Measurements from ENCODE around the gene RAB33A. TPM values are rescaled to one million over a fixed set of nuclear protein-coding genes. Genes with fewer than 3 reads are reported as not detected.
A peak's percentile ranks its signal among the peaks of the same experiment; 100 is the strongest.

The RAB33A gene
- total RNA-seq, 1 donor from 2014 or later: 1.7 TPM

DNA sequence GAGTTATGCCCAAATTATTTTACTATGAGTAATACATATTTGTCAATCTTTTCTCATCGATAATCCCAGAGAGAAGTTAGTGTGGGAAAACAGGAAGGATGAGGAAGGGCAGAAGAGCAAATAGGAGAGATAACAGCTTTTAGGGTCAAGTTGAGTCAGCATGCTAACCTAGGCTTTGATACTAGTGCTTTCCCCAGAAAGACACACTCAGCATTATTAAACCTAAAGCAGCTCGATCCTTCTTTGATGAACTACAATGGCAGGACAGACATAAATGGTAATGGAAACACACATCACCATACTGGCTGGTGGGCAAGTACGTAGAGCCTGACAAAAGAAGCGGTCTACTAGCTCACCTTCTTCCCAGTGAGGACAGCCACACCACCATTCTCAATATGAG, 26.6 kb upstream of the RAB33A start:
- TF ChIP-seq, protein P1, sequence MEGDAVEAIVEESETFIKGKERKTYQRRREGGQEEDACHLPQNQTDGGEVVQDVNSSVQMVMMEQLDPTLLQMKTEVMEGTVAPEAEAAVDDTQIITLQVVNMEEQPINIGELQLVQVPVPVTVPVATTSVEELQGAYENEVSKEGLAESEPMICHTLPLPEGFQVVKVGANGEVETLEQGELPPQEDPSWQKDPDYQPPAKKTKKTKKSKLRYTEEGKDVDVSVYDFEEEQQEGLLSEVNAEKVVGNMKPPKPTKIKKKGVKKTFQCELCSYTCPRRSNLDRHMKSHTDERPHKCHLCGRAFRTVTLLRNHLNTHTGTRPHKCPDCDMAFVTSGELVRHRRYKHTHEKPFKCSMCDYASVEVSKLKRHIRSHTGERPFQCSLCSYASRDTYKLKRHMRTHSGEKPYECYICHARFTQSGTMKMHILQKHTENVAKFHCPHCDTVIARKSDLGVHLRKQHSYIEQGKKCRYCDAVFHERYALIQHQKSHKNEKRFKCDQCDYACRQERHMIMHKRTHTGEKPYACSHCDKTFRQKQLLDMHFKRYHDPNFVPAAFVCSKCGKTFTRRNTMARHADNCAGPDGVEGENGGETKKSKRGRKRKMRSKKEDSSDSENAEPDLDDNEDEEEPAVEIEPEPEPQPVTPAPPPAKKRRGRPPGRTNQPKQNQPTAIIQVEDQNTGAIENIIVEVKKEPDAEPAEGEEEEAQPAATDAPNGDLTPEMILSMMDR (IDR thresholded peaks at IDR 0.05; ENCODE audit: insufficient read depth, low read depth, low read length): no peak
- TF ChIP-seq EZH2 (IDR thresholded peaks at IDR 0.05; ENCODE audit: insufficient read depth, low read length): no peak
- H4K20me1 ChIP-seq (ENCODE audit: insufficient read depth, low read length): no peaks in the 10 kb centered on the region
- no peak overlapping the region for H3K4me3 ChIP-seq (ENCODE audit: insufficient read depth, low read depth, low read length)
- DNase-seq (ENCODE audit: low read depth) (no peak), FAIRE-seq (peak; percentile 9)
- no peaks in the 10 kb centered on the region for H3K27me3 ChIP-seq (ENCODE audit: insufficient read depth, low read length)
- H3K4me3 Mint-ChIP-seq (ENCODE audit: unreplicated experiment): no peak overlapping the region
- H3K79me2 ChIP-seq (ENCODE audit: insufficient read depth, low read length): no peaks in the 10 kb centered on the region
- peaks cover 10% of the 10 kb centered on the region for H3K36me3 Mint-ChIP-seq (ENCODE audit: low read depth, unreplicated experiment)
- H3K36me3 ChIP-seq (ENCODE audit: insufficient read depth, low read length): peaks cover 8% of the 10 kb centered on the region
- no peaks in the 10 kb centered on the region for H3K9me3 Mint-ChIP-seq (ENCODE audit: unreplicated experiment)
- no peak overlapping the region for H3K9ac ChIP-seq (ENCODE audit: low read length)
- H2AFZ ChIP-seq (ENCODE audit: low read depth, low read length): no peak overlapping the region
- H3K27me3 Mint-ChIP-seq (ENCODE audit: low read depth, unreplicated experiment): no peaks in the 10 kb centered on the region
- no peaks in the 10 kb centered on the region for H3K4me1 ChIP-seq (ENCODE audit: insufficient read depth, low read length)
- H3K4me1 Mint-ChIP-seq (ENCODE audit: low read depth, unreplicated experiment): peaks cover 4% of the 10 kb centered on the region
- no peak overlapping the region for H3K27ac Mint-ChIP-seq (ENCODE audit: unreplicated experiment)
- no peak overlapping the region for H3K27ac ChIP-seq (ENCODE audit: low read depth, low read length)
- no peak overlapping the region for H3K4me2 ChIP-seq (ENCODE audit: low read length)
- no peaks in the 10 kb centered on the region for H3K9me3 ChIP-seq (ENCODE audit: insufficient read depth, low read depth, low read length)

DNA sequence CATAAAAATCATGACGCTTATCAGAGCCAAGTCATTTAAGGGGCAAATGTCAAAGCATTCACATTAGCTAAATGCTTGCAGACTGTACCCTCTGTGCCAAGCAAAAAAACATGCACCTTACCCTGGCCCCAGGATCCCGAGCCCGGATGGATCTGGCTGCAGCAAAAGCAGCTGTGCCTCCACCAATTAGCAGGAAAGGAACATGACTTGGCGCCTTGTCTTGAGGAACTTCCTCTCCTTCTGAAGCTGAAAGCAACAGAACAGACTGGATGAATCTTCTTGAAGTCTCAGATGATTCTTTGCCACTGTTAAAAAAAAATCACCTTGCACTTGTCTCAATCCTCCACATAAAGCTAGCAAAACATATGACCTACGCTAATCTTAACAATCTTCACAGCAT, 24.1 kb upstream of the RAB33A start:
- Histone ChIP-seq H3K79me2 (ENCODE audit: insufficient read depth, low read length) (no peaks in the 10 kb centered on the region), H2AFZ (ENCODE audit: low read depth, low read length) (no peak overlapping the region), H3K9ac (ENCODE audit: low read length) (no peak overlapping the region), H3K27ac (ENCODE audit: low read depth, low read length) (no peak overlapping the region), H3K27me3 (ENCODE audit: insufficient read depth, low read length) (no peaks in the 10 kb centered on the region), H4K20me1 (ENCODE audit: insufficient read depth, low read length) (no peaks in the 10 kb centered on the region), H3K4me2 (ENCODE audit: low read length) (no peak overlapping the region), H3K4me1 (ENCODE audit: insufficient read depth, low read length) (no peaks in the 10 kb centered on the region), H3K36me3 (ENCODE audit: insufficient read depth, low read length) (peaks cover 8% of the 10 kb centered on the region), H3K4me3 (ENCODE audit: insufficient read depth, low read depth, low read length) (no peak overlapping the region), H3K9me3 (ENCODE audit: insufficient read depth, low read depth, low read length) (no peaks in the 10 kb centered on the region)
- Mint-ChIP-seq H3K9me3 (ENCODE audit: unreplicated experiment) (no peaks in the 10 kb centered on the region), H3K27me3 (ENCODE audit: low read depth, unreplicated experiment) (no peaks in the 10 kb centered on the region), H3K36me3 (ENCODE audit: low read depth, unreplicated experiment) (peaks cover 10% of the 10 kb centered on the region), H3K4me3 (ENCODE audit: unreplicated experiment) (no peak overlapping the region), H3K27ac (ENCODE audit: unreplicated experiment) (no peak overlapping the region), H3K4me1 (ENCODE audit: low read depth, unreplicated experiment) (peaks cover 2% of the 10 kb centered on the region)
- peak; percentile 20 for FAIRE-seq
- no peak for TF ChIP-seq EZH2 (IDR thresholded peaks at IDR 0.05; ENCODE audit: insufficient read depth, low read length)
- TF ChIP-seq, protein P1 (IDR thresholded peaks at IDR 0.05; ENCODE audit: insufficient read depth, low read depth, low read length): no peak
- no peak for DNase-seq (ENCODE audit: low read depth)

DNA sequence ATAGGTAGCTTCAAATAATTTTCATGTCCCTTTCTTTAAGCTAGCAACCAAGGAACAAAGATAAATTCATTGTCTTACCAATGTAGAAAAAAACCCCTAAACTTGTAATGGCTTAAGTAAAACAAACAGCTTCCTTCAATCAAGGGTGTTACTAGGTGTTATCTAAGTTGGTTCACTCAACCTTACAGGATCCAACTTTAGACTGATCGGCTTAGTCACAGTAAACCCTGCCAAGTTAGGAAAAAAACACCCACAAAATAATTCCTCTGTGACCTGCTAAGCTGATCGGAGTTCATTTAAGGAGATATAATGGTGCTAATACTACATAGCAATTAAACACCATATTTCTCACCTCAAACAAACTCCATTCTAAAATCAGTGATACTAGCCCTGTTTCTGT, 16.2 kb upstream of the RAB33A start:
- H3K36me3 Mint-ChIP-seq (ENCODE audit: low read depth, unreplicated experiment): no peaks in the 10 kb centered on the region
- peak; percentile 51 for DNase-seq (ENCODE audit: low read depth)
- Histone ChIP-seq H3K4me1 (ENCODE audit: insufficient read depth, low read length) (no peaks in the 10 kb centered on the region), H3K9me3 (ENCODE audit: insufficient read depth, low read depth, low read length) (no peaks in the 10 kb centered on the region), H2AFZ (ENCODE audit: low read depth, low read length) (no peak overlapping the region), H3K27me3 (ENCODE audit: insufficient read depth, low read length) (no peaks in the 10 kb centered on the region), H3K4me3 (ENCODE audit: insufficient read depth, low read depth, low read length) (no peak overlapping the region), H4K20me1 (ENCODE audit: insufficient read depth, low read length) (peaks cover 7% of the 10 kb centered on the region), H3K79me2 (ENCODE audit: insufficient read depth, low read length) (peaks cover 3% of the 10 kb centered on the region), H3K27ac (ENCODE audit: low read depth, low read length) (no peak overlapping the region), H3K36me3 (ENCODE audit: insufficient read depth, low read length) (no peaks in the 10 kb centered on the region), H3K9ac (ENCODE audit: low read length) (no peak overlapping the region), H3K4me2 (ENCODE audit: low read length) (no peak overlapping the region)
- no peaks in the 10 kb centered on the region for H3K27me3 Mint-ChIP-seq (ENCODE audit: low read depth, unreplicated experiment)
- TF ChIP-seq, protein P1 (IDR thresholded peaks at IDR 0.05; ENCODE audit: insufficient read depth, low read depth, low read length): no peak
- no peak for TF ChIP-seq EZH2 (IDR thresholded peaks at IDR 0.05; ENCODE audit: insufficient read depth, low read length)
- H3K9me3 Mint-ChIP-seq (ENCODE audit: unreplicated experiment): no peaks in the 10 kb centered on the region
- H3K4me3 Mint-ChIP-seq (ENCODE audit: unreplicated experiment): no peak overlapping the region
- H3K4me1 Mint-ChIP-seq (ENCODE audit: low read depth, unreplicated experiment): no peaks in the 10 kb centered on the region
- FAIRE-seq: no peak
- no peak overlapping the region for H3K27ac Mint-ChIP-seq (ENCODE audit: unreplicated experiment)

All from astrocyte (in vitro differentiated cells and primary cell).